ENCODE measurements around the gene ANXA4. TPM values are rescaled to one million over a fixed set of nuclear protein-coding genes. Genes with fewer than 3 reads are reported as not detected.
"Not testable (repeated sequence)": the region's sequence is repeated elsewhere in the genome, so short reads cannot be mapped to it uniquely, and the experiment has no call there.

Gene ANXA4
- total RNA-seq, 3 donors from 2014 or later (not counting 1 experiment from before 2014, with no cell fraction given) = 44.6 to 63.6 (median 55.8) TPM

GRCh38 chr2:69771461-69771860 is 29.5 kb downstream of the ANXA4 start:
- Histone ChIP-seq H3K4me1 (ENCODE audit: control insufficient read depth, insufficient read depth, low read length) (peaks cover 64% of the 10 kb centered on the region), H3K4me3 (ENCODE audit: low read length) (no peak overlapping the region), H3K27me3 (ENCODE audit: control insufficient read depth, insufficient read depth, low read length) (no peaks in the 10 kb centered on the region), H3K36me3 (ENCODE audit: control insufficient read depth, insufficient read depth, low read length) (no peaks in the 10 kb centered on the region), H3K9me3 (ENCODE audit: control insufficient read depth, insufficient read depth, low read length) (peaks cover 4% of the 10 kb centered on the region), H3K27ac (ENCODE audit: low read length) (no peak overlapping the region)
- Mint-ChIP-seq H3K27ac (peak overlapping the region; percentile 91 to 94), H3K27me3 (ENCODE audit: low read depth in 2 of 2) (no peaks in the 10 kb centered on the region), H3K36me3 (no peaks in the 10 kb centered on the region), H3K4me3 (peak overlapping the region; percentile 54), H3K9me3 (no peaks in the 10 kb centered on the region), H3K4me1 (peaks cover 73 to 82% of the 10 kb centered on the region in 2 donors)
- WGBS (ENCODE audit: insufficient coverage) = no CpG with 5 or more reads among the region's 1 CpG
- ATAC-seq = no peak
- no peak for DNase-seq
- TF ChIP-seq CTCF (IDR thresholded peaks at IDR 0.05) = no peak
- intact Hi-C loops (cut with micrococcal nuclease) = loop anchor here (5.0 kb wide), 1 partner anchor 124 kb away; no protein-coding TSS in a partner anchor

- Mint-ChIP-seq H3K27me3 (ENCODE audit: low read depth in 2 of 2) (no peaks in the 10 kb centered on the region), H3K4me3 (peak overlapping the region; percentile 50), H3K27ac (peak overlapping the region; percentile 91 to 94), H3K36me3 (no peaks in the 10 kb centered on the region), H3K4me1 (peaks cover 58 to 69% of the 10 kb centered on the region in 2 donors), H3K9me3 (no peaks in the 10 kb centered on the region)
- no peaks in the 10 kb centered on the region for H3K27me3 ChIP-seq (ENCODE audit: control insufficient read depth, insufficient read depth, low read length)
- DNase-seq = no peak
- peaks cover 61% of the 10 kb centered on the region for H3K4me1 ChIP-seq (ENCODE audit: control insufficient read depth, insufficient read depth, low read length)
- H3K27ac ChIP-seq (ENCODE audit: low read length) = peak overlapping the region; percentile 28
- H3K9me3 ChIP-seq (ENCODE audit: control insufficient read depth, insufficient read depth, low read length) = peaks cover 5% of the 10 kb centered on the region
- intact Hi-C loops (cut with micrococcal nuclease) = loop anchor here (5.0 kb wide), 1 partner anchor 126 kb away; no protein-coding TSS in a partner anchor
- no peak for TF ChIP-seq CTCF (IDR thresholded peaks at IDR 0.05)
- peak in 1 of 3 donors; percentile 28 for ATAC-seq
- no peak overlapping the region for H3K4me3 ChIP-seq (ENCODE audit: low read length)
- H3K36me3 ChIP-seq (ENCODE audit: control insufficient read depth, insufficient read depth, low read length) = no peaks in the 10 kb centered on the region
Observed at GRCh38 chr2:69773206-69773605, 31.3 kb downstream of the ANXA4 start.

GRCh38 chr2:69774258-69774983 is 32.5 kb downstream of the ANXA4 start:
- not testable (repeated sequence) for H3K36me3 Mint-ChIP-seq; H3K9me3 ChIP-seq (ENCODE audit: control insufficient read depth, insufficient read depth, low read length); H3K9me3 Mint-ChIP-seq; H3K27me3 ChIP-seq (ENCODE audit: control insufficient read depth, insufficient read depth, low read length); H3K27me3 Mint-ChIP-seq (ENCODE audit: low read depth in 2 of 2); H3K4me3 ChIP-seq (ENCODE audit: low read length); H3K36me3 ChIP-seq (ENCODE audit: control insufficient read depth, insufficient read depth, low read length)
- Mint-ChIP-seq H3K4me3 (peak overlapping the region; percentile 85), H3K27ac (peak overlapping the region; percentile 91 to 94), H3K4me1 (peaks cover 49 to 60% of the 10 kb centered on the region in 2 donors)
- ATAC-seq (peak; percentile 18 to 30 (median 28)), DNase-seq (peak in 1 of 2 donors; percentile 22)
- WGBS (ENCODE audit: insufficient coverage) = 69% methylated on average over 12 of the region's 13 CpGs
- intact Hi-C loops (cut with micrococcal nuclease) = loop anchor here (5.0 kb wide), 1 partner anchor 127 kb away; no protein-coding TSS in a partner anchor
- peaks cover 59% of the 10 kb centered on the region for H3K4me1 ChIP-seq (ENCODE audit: control insufficient read depth, insufficient read depth, low read length)
- peak overlapping the region; percentile 68 for H3K27ac ChIP-seq (ENCODE audit: low read length)

All from natural killer cell (primary cell).